ENCODE data around the gene CYP39A1. TPM values are rescaled to one million over a fixed set of nuclear protein-coding genes. Genes with fewer than 3 reads are reported as not detected.

Gene CYP39A1
- total and polyA plus RNA-seq, 2 of the 13 experiments (the other 11 are each of a cell fraction or from before 2014, with no cell fraction given) = 0.13 TPM; not detected in 1

GRCh38 chr6:46626976-46627375 lies 25.6 kb downstream of the CYP39A1 start (continued):
- no peak for TF ChIP-seq SMAD1 (CRISPR knock-in tag; IDR thresholded peaks at IDR 0.05; ENCODE audit: borderline replicate concordance, low read depth)
- no peak for TF ChIP-seq ZC3H13 (CRISPR knock-in tag; IDR thresholded peaks at IDR 0.05)
- no peak for TF ChIP-seq SIX1 (CRISPR knock-in tag; IDR thresholded peaks at IDR 0.05; ENCODE audit: borderline replicate concordance)
- no peak for TF ChIP-seq ZNF879 (CRISPR knock-in tag; IDR thresholded peaks at IDR 0.05)

DNA sequence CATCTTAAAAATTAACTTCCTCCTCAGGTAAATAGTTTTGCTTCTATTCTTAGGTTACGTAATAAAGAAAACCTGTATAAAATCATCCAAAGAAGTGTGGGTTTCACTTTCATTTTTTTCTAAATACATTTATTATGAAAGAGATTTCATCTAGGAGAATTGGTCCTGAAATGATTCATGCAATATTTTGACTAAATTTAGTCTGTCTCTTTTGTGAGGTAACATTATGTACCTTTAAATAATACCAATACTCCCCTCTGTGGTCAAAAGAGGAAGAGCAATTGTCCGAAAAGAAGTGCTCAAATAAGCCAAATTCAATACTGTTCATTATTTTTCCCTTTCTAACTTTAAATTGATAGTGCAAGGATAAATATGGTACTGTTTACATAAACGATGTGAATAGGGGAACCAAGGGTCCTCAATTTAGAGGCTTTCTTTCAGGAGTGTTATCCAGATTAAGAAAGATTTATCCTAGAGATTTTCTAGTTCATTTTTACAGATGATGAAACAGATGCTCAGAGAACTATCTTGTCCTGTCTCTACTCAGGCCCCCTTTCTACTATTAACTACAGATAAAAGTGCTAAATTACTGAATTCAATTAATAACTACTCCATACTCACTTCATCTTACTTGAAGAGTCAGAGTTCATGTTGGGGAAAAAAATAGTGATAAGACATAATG lies 26.2 kb downstream of the CYP39A1 start:
- Histone ChIP-seq H3K79me2 (ENCODE audit: insufficient read depth, low read length) (no peaks in the 10 kb centered on the region), H3K36me3 (replicated peaks in 1 of 2; ENCODE audit: control insufficient read depth in 1 of 2, insufficient read depth in 2 of 2, low read length in 2 of 2) (no peaks in the 10 kb centered on the region), H4K20me1 (ENCODE audit: insufficient read depth, low read length) (no peaks in the 10 kb centered on the region), H3K4me3 (replicated peaks in 1 of 3; ENCODE audit: insufficient read depth in 1 of 3, low read depth in 2 of 3, low read length in 3 of 3) (no peak overlapping the region), H3K9ac (ENCODE audit: insufficient read depth, low read depth, low read length) (no peak overlapping the region), H3K4me1 (ENCODE audit: insufficient read depth, low read length) (no peaks in the 10 kb centered on the region), H3K4me2 (ENCODE audit: low read depth, low read length) (no peak overlapping the region), H3K27ac (ENCODE audit: extremely low read length, insufficient read depth, low read length) (no peak overlapping the region), H3K9me3 (ENCODE audit: low read length) (no peaks in the 10 kb centered on the region), H2AFZ (ENCODE audit: low read length) (no peak overlapping the region), H3K27me3 (ENCODE audit: control insufficient read depth in 1 of 2, insufficient read depth in 2 of 2, low read length in 2 of 2) (no peaks in the 10 kb centered on the region)
- ChIA-PET CTCF (ENCODE audit: low intra/inter-chr PET ratio, low total read pairs) (interaction anchor here (1.9 to 3.5 kb wide), 2 partner anchors 206 to 536 kb away, joined by 8 to 26 read pairs; no protein-coding TSS in a partner anchor), POLR2A (no interaction called here)
- TF ChIP-seq ZNF232 (CRISPR knock-in tag; IDR thresholded peaks at IDR 0.05; ENCODE audit: borderline replicate concordance) (no peak), STAG1 (CRISPR knock-in tag; IDR thresholded peaks at IDR 0.05) (peak; percentile 67), SMC3 (IDR thresholded peaks at IDR 0.05; ENCODE audit: low read length) (peak; percentile 64), FLYWCH1 (CRISPR knock-in tag; IDR thresholded peaks at IDR 0.05) (no peak), CTCF (CRISPR knock-in tag; IDR thresholded peaks at IDR 0.05) (peak; percentile 63)
- intact Hi-C loops (cut with micrococcal nuclease; ENCODE audit: unreplicated experiment) (loop anchor here (1.0 kb wide), 5 partner anchors 207 to 696 kb away; no protein-coding TSS in a partner anchor), in situ Hi-C loops (cut with HindIII; ENCODE audit: extremely low pct_ligation_motif_present, low pct_unique_long_range_greater_than_20kb) (loop anchor here (10.0 kb wide), 1 partner anchor 532 kb away; no protein-coding TSS in a partner anchor)
- BruUV-seq (replicated peaks) = no TSS peak
- 32% methylated on average over 3 of the region's 3 CpGs for WGBS (ENCODE audit: low lambda C conversion rate)
- FAIRE-seq = peak; percentile 81
- peak; percentile 58 for ATAC-seq
- peak; percentile 33 for DNase-seq (ENCODE audit: low spot score)

All from HepG2 (cell line).